Neural cell (in vitro differentiated cells): Measurements from ENCODE around the gene DDC. TPM values are rescaled to one million over a fixed set of nuclear protein-coding genes. Genes with fewer than 3 reads are reported as not detected.

Experiments
- H2AFZ ChIP-seq: fragments of 200-600, 300-800 bp; sonication (generic), shearing (Covaris generic); 2 replicates; pipeline ENCODE4 v1.6.0; 2014; ENCODE audit warnings: low read depth, mild to moderate bottlenecking, antibody characterized with exemption, low read length, moderate library complexity
- H3F3A ChIP-seq: fragments of 200-600 bp; shearing (Covaris generic); 2 replicates; pipeline ENCODE4 v1.6.1; 2016; ENCODE audit warnings: mild to moderate bottlenecking, moderate library complexity, mixed read lengths, antibody characterized with exemption, low read length; ENCODE audit not compliant: insufficient read depth, poor library complexity, severe bottlenecking
- H3K27ac ChIP-seq: fragments of 200-600, 300-800 bp; sonication (generic), shearing (Covaris generic); 2 replicates; pipeline ENCODE4 v1.5.1; 2014; ENCODE audit warnings: mild to moderate bottlenecking, low read length, moderate library complexity
- H3K27me3 ChIP-seq: fragments of 300-800, 200-600 bp; sonication (generic), shearing (Covaris generic); 2 replicates; pipeline ENCODE4 v1.6.0; 2014; ENCODE audit warnings: mild to moderate bottlenecking, low read depth, low read length, moderate library complexity; ENCODE audit not compliant: insufficient read depth
- H3K36me3 ChIP-seq: fragments of 300-800, 200-600 bp; sonication (generic), shearing (Covaris generic); 2 replicates; pipeline ENCODE4 v1.5.1; 2014; ENCODE audit warnings: mild to moderate bottlenecking, antibody characterized with exemption, low read length, moderate library complexity; ENCODE audit not compliant: insufficient read depth
- H3K4me2 ChIP-seq: fragments of 300-800, 200-600 bp; sonication (generic), shearing (Covaris generic); 2 replicates; pipeline ENCODE4 v1.6.0; 2014; ENCODE audit warnings: mild to moderate bottlenecking, low read length
- H3K4me3 ChIP-seq: fragments of 300-800, 200-600 bp; sonication (generic), shearing (Covaris generic); 2 replicates; pipeline ENCODE4 v1.5.1; 2014; ENCODE audit warnings: mild to moderate bottlenecking, low read length, moderate library complexity
- H3K79me2 ChIP-seq: fragments of 200-600 bp; shearing (Covaris generic); replicated peaks from 2 replicates; pipeline ENCODE4 v1.6.0; 2014; ENCODE audit warnings: mild to moderate bottlenecking, low read length, moderate library complexity; ENCODE audit not compliant: insufficient read depth
- H3K9ac ChIP-seq: fragments of 300-800, 200-600 bp; sonication (generic), shearing (Covaris generic); 2 replicates; pipeline ENCODE4 v1.6.1; 2016; ENCODE audit warnings: mild to moderate bottlenecking, low read length, mixed read lengths
- H3K9me2 ChIP-seq: fragments of 200-600 bp; shearing (Covaris generic); 2 replicates; pipeline ENCODE4 v1.6.1; 2016; ENCODE audit warnings: mild to moderate bottlenecking, low read length, mixed read lengths; ENCODE audit not compliant: insufficient read depth
- H3K9me3 ChIP-seq: fragments of 200-600, 300-800 bp; sonication (generic), shearing (Covaris generic); 2 replicates; pipeline ENCODE4 v1.6.1; 2016; ENCODE audit warnings: mild to moderate bottlenecking, mixed run types, low read length, moderate library complexity, mixed read lengths
- H4K20me1 ChIP-seq: fragments of 200-600 bp; shearing (Covaris generic); 2 replicates; pipeline ENCODE4 v1.6.1; 2016; ENCODE audit warnings: mild to moderate bottlenecking, mixed run types; ENCODE audit not compliant: insufficient read depth
- CTCF ChIP-seq: fragments of 450-650 bp; IDR thresholded peaks from 2 replicates; pipeline ENCODE4 v1.5.1; 2014; ENCODE audit warnings: antibody characterized with exemption, mild to moderate bottlenecking, moderate library complexity; ENCODE audit not compliant: poor library complexity, severe bottlenecking
- EP300 ChIP-seq: fragments of 450-650 bp; conservative IDR thresholded peaks from 2 replicates; pipeline ENCODE4 v1.6.1; 2014; ENCODE audit warnings: antibody characterized with exemption, mild to moderate bottlenecking, moderate library complexity; ENCODE audit not compliant: poor library complexity, severe bottlenecking
- EZH2 ChIP-seq: fragments of 200-600, 300-800 bp; shearing (Covaris generic), sonication (generic); IDR thresholded peaks from 2 replicates; pipeline ENCODE4 v1.6.1; 2014; ENCODE audit warnings: antibody characterized with exemption, low read length, borderline replicate concordance, mild to moderate bottlenecking; ENCODE audit not compliant: insufficient read depth, poor library complexity, severe bottlenecking
- MXI1 ChIP-seq: fragments of 450-650 bp; conservative IDR thresholded peaks from 2 replicates; pipeline ENCODE4 v1.6.1; 2014; ENCODE audit warnings: antibody characterized with exemption, mild to moderate bottlenecking; ENCODE audit not compliant: poor library complexity, severe bottlenecking
- POLR2AphosphoS5 ChIP-seq: IDR thresholded peaks from 2 replicates; pipeline ENCODE4 v1.6.1; 2012
- RAD21 ChIP-seq: fragments of 450-650 bp; conservative IDR thresholded peaks from 2 replicates; pipeline ENCODE4 v1.6.1; 2014; ENCODE audit warnings: antibody characterized with exemption, mild to moderate bottlenecking, moderate library complexity
- REST ChIP-seq: IDR thresholded peaks from 2 replicates; pipeline ENCODE4 v1.6.1; 2012; ENCODE audit warnings: borderline replicate concordance
- SMC3 ChIP-seq: fragments of 450-650 bp; conservative IDR thresholded peaks from 2 replicates; pipeline ENCODE4 v1.6.1; 2014; ENCODE audit warnings: antibody characterized with exemption, mild to moderate bottlenecking, moderate library complexity; ENCODE audit not compliant: poor library complexity
- TAF1 ChIP-seq: IDR thresholded peaks from 2 replicates; pipeline ENCODE4 v1.6.1; 2012; ENCODE audit warnings: low read depth
- polyA plus RNA-seq: library from polyadenylated mRNA; depleted of rRNA; stranded (reverse); fragments of >200 nt; gene quantifications from 2 replicates; pipeline ENCODE4 v1.2.3, GENCODE V29; 2014

Gene DDC
- polyA plus RNA-seq, 1 donor from 2014 or later: 42.9 TPM

- no peak overlapping the region for H2AFZ ChIP-seq
- H3K9me2 ChIP-seq: no peaks in the 10 kb centered on the region
- H3K4me2 ChIP-seq: no peak overlapping the region
- H3K9me3 ChIP-seq: no peaks in the 10 kb centered on the region
- TF ChIP-seq SMC3: no peak
- no peak for TF ChIP-seq EZH2
- TF ChIP-seq CTCF: no peak
- TF ChIP-seq MXI1: no peak
- TF ChIP-seq EP300: no peak
- TF ChIP-seq REST: no peak
- no peak for TF ChIP-seq RAD21
- TF ChIP-seq TAF1: no peak
- TF ChIP-seq POLR2AphosphoS5: no peak
- H3K9ac ChIP-seq: no peak overlapping the region
- H3K79me2 ChIP-seq: no peaks in the 10 kb centered on the region
- no peaks in the 10 kb centered on the region for H3K27me3 ChIP-seq
- H4K20me1 ChIP-seq: no peaks in the 10 kb centered on the region
- H3F3A ChIP-seq: no peaks in the 10 kb centered on the region
- H3K4me3 ChIP-seq: no peak overlapping the region
- no peak overlapping the region for H3K27ac ChIP-seq
- H3K36me3 ChIP-seq: no peaks in the 10 kb centered on the region
These were observed 57.2 kb downstream of the DDC start for GRCh38 chr7:50507898-50508470.

- H3K79me2 ChIP-seq: no peaks in the 10 kb centered on the region
- no peak overlapping the region for H2AFZ ChIP-seq
- H3K27ac ChIP-seq: no peak overlapping the region
- no peaks in the 10 kb centered on the region for H3K9me3 ChIP-seq
- no peak for TF ChIP-seq EP300
- TF ChIP-seq EZH2: no peak
- no peak for TF ChIP-seq POLR2AphosphoS5
- no peak for TF ChIP-seq TAF1
- no peak for TF ChIP-seq MXI1
- no peak for TF ChIP-seq SMC3
- TF ChIP-seq REST: no peak
- TF ChIP-seq CTCF: no peak
- no peaks in the 10 kb centered on the region for H3K27me3 ChIP-seq
- no peaks in the 10 kb centered on the region for H3K9me2 ChIP-seq
- H3K4me3 ChIP-seq: no peak overlapping the region
- H3K9ac ChIP-seq: no peak overlapping the region
- no peaks in the 10 kb centered on the region for H4K20me1 ChIP-seq
- H3K36me3 ChIP-seq: no peaks in the 10 kb centered on the region
- no peak overlapping the region for H3K4me2 ChIP-seq
- no peaks in the 10 kb centered on the region for H3F3A ChIP-seq
These were observed 59.5 kb downstream of the DDC start for GRCh38 chr7:50505553-50506210.
